HG03025 (cell line): ENCODE results near the gene CA7.
"Not testable (repeated sequence)": the region's sequence is repeated elsewhere in the genome, so short reads cannot be mapped to it uniquely, and the experiment has no call there.

Experiments used
- ATAC-seq: cut with Tn5 transposase; IDR thresholded peaks from one replicate; pipeline ENCODE4 v1.9.1; 2021; ENCODE audit warnings: mild to moderate bottlenecking, moderate library complexity; ENCODE audit not compliant: unreplicated experiment, low FRiP score

CA7 gene

DNA sequence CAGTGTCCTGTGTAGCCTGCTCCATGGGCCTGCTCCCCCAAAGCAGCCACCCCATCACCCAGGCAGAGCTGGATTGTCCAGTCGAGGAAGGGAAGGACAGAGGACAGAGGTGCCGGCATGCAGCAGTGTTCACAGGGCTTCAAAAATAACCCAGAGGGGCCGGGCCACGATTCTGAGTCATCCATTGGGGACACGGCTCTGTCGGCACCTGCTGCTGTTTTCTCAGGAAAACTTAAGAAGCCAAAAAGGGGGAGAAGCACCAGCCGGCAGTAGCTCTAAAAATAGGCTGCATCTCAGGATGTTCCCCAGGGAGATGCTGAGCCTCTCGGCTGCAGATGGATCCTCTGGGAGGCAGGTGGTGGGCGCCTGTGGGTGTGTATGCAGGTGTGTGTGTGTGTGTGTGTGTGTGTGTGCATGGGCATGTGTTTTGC, 1.6 kb downstream of the CA7 start:
- no peak for ATAC-seq

GRCh38 chr16:66846266-66846665, 2.1 kb downstream of the CA7 start:
- ATAC-seq: no peak

GRCh38 chr16:66846831-66847230, 2.6 kb downstream of the CA7 start:
- no peak for ATAC-seq

DNA sequence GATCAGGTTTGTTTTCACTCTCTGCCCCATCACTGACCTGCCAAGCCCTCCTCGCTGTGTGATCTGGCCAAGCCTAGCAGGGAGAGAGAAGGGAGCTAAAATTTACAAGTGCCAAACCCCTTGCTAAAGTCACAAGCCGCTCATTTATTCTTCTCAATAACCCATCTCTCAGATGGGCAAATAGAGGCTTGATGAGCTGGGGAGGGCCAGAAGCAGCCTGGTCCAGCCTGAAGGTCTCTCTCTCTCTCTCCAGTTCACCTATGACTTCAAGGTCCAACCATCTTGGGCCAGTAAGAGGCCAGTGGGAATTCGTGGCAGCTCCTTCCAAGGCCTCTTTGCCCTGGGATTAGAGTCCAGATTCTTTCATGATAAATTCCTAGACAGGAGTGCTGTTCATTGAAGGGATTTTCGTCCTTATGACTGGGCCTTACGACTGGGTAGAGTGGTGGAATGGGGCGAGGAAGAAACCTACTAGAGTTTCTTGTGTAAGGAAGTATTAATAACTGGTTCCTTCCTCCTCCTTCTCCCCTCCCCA, 3.4 kb downstream of the CA7 start:
- no peak for ATAC-seq

- ATAC-seq: no peak
Measured at GRCh38 chr16:66848172-66848571, 4.0 kb downstream of the CA7 start.

- no peak for ATAC-seq
Measured at GRCh38 chr16:66849021-66849420, 4.8 kb downstream of the CA7 start.

GRCh38 chr16:66849549-66849948, 5.3 kb downstream of the CA7 start:
- no peak for ATAC-seq

GRCh38 chr16:66850115-66850815, 6.1 kb downstream of the CA7 start:
- ATAC-seq: no peak

DNA sequence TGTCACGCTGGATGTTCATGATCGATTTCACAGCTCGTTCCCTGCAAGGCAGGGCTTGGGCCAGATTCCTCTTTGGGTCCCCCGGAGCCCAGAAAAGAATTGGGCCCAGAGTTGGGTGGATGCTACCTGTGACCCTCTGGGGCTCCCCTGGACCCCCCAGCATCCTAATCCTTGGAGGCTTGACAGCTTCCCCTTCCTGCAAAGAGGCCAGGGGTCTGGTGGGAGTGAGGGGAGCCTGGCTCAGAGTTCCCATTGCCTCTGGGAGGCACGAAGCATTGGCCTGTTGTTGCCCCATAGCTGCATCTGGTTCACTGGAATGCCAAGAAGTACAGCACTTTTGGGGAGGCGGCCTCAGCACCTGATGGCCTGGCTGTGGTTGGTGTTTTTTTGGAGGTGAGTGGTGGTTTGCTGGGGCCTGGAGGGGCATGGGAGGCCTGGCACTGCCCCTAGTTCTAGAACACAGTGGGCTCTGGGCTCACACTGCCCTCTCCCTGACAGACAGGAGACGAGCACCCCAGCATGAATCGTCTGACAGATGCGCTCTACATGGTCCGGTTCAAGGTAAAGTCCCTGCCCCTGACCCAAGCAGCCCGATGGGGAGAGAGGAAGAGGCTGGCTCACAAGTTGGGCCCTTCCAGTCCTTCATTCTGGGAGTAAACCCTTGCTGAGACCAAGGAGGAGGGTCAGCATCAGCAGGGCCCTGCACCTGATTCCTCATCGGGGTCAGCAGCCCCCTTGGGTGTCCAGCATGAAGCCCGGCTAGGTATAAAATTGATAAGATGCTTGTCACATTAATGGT, 7.2 kb downstream of the CA7 start:
- ATAC-seq: no peak

GRCh38 chr16:66853261-66854139, 9.3 kb downstream of the CA7 start:
- ATAC-seq: no peak

GRCh38 chr16:66856184-66856730, 12.0 kb downstream of the CA7 start:
- ATAC-seq: no peak

GRCh38 chr16:66856801-66857200, 12.6 kb downstream of the CA7 start:
- no peak for ATAC-seq

GRCh38 chr16:66857437-66857836, 13.2 kb downstream of the CA7 start:
- no peak for ATAC-seq

DNA sequence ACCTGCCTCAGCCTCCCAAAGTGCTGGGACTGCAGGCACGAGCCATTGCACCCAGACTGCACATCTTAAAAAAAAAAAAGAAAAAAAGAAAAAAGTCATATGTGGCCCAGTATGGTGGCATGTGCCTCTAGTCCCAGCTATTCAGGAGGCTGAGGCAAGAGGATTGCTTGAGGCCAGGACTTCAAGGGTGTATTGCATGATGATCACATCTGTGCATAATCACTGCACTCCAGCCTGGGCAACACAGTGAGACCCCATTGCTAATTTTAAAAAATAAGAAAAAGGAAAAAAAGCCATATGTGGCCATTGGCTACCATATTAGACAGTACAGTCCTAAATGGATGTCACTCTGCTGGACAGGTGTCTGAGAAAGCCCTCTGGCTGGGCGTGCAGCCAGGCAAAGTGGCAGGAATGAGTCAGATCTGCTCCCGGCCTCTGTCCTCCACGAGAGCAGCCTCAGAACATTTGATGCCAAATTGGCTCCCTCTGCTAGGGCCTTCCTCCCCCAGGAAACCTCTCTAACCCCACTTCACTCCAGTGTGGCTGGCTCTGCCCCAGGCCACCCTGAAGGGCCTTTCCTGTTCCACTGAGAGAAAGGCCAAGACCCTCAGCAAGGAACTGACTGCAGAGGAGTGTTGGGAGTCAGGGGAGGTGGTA, 14.7 kb downstream of the CA7 start:
- ATAC-seq: no peak

- no peak for ATAC-seq
Measured at GRCh38 chr16:66859397-66860068, 15.3 kb downstream of the CA7 start.

DNA sequence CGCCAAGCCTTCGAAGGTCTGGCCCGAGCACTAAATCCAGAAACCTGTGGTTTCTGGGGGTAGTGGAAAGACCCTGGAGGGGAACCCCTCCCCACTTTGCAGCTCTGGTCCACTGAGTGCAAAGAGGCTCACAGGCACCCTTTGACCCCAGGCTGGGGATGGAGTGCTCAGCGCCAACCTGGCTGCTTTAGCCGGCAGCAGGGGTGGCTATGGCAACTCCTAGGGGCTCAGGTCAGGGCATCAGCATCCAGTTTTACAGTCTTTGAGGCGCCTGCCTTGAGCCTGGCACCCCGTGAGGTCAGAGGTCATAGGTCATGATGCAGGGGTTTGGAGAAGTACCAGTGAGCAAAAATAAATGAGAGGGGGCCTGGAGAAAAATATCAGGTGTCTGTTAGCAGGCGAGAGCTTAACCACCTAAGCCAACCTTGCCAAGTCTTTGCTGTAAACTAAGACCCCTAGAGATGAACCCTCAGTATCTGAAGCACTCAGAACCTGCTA, 17.9 kb downstream of the CA7 start:
- ATAC-seq: no peak

GRCh38 chr16:66863707-66864106, 19.5 kb downstream of the CA7 start:
- ATAC-seq: no peak

DNA sequence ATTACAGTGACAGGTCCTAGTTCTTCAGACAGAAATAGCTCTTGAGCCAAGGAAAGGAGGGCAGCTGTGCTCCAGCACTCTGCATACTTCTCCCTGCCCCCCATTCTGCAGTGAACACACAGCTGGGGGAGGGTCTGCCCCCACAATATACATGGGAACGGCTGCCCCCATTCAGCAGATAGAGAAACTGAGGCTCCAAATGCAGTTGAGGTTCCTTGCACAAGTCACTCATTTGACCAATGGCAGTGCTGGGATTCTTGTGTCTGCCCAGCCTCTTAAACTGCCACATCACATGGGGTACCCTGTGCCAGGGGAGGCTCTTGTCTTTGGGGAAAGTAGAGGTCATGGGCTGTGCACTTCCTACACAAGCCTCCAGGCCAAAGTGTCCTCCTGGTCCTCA, 25.2 kb downstream of the CA7 start:
- ATAC-seq: no peak

DNA sequence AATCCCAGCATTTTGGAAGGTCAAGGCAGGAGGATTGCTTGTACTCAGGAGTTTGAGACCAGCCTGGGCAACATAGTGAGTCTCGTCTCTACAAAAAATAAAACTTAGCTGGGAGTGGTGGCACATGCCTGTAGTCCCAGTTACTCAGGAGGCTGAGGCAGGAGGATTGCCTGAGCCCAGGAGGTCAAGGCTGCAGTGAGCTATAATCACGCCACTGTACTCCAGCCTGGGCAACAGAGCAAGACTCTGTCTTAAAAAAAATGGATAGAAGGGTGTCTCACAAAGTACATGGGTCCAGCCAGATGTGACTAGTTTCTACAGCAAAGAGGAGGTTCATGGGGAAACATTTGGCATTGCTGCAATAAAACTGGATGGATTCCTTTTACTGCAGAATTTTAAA, 27.1 kb downstream of the CA7 start:
- not testable (repeated sequence) for ATAC-seq
